PC-3 (cell line): Measurements from ENCODE around the gene MPV17L. TPM values are rescaled to one million over a fixed set of nuclear protein-coding genes. Genes with fewer than 3 reads are reported as not detected.

Experiments
- ATAC-seq: fragments of 200-7000 bp; cut with Tn5 transposase; 2 replicates; pipeline ENCODE4 v1.9.1; 2020; ENCODE audit warnings: mild to moderate bottlenecking, moderate library complexity
- BruUV-seq: library from RNA; stranded (reverse); fragments of 400-500 nt; replicated peaks from 2 replicates; lab custom pipeline; 2021; lab: Mats Ljungman, UMichigan
- CTCF ChIA-PET: fragments of 300-600 bp; sonication (Branson Sonifier 250); formaldehyde crosslinking; loops from one replicate; lab custom pipeline; 2022; ENCODE audit warnings: antibody characterized with exemption; lab: Charles Lee
- POLR2A ChIA-PET: fragments of 300-600 bp; sonication (Branson Sonifier 250); formaldehyde crosslinking; loops from one replicate; lab custom pipeline; 2022; ENCODE audit warnings: antibody characterized with exemption; ENCODE audit not compliant: unreplicated experiment; lab: Charles Lee
- DNase-seq: peaks from one replicate; pipeline ENCODE4 v3.0.0-alpha.2; 2015
- H2AFZ ChIP-seq: fragments of 300-600 bp; sonication (generic); 2 replicates; pipeline ENCODE4 v1.6.0; 2016; ENCODE audit warnings: antibody characterized with exemption, low read length
- H3F3A ChIP-seq: fragments of 300-600 bp; sonication (generic); one replicate; pipeline ENCODE4 v1.6.0; 2017; ENCODE audit warnings: antibody characterized with exemption, low read length, control low read depth, mild to moderate bottlenecking; ENCODE audit not compliant: unreplicated experiment
- H3K27ac ChIP-seq: fragments of 300-600 bp; sonication (generic); 2 replicates; pipeline ENCODE4 v1.5.1; 2016; ENCODE audit warnings: mild to moderate bottlenecking, low read length
- H3K27me3 ChIP-seq: fragments of 300-600 bp; sonication (generic); 2 replicates; pipeline ENCODE4 v1.6.1; 2016; ENCODE audit warnings: low read length, mixed read lengths
- H3K36me3 ChIP-seq: fragments of 300-600 bp; sonication (generic); 2 replicates; pipeline ENCODE4 v1.6.1; 2016; ENCODE audit warnings: low read depth, mixed run types, low read length, mixed read lengths
- H3K4me1 ChIP-seq: fragments of 300-600 bp; sonication (generic); 2 replicates; pipeline ENCODE4 v1.5.1; 2016; ENCODE audit warnings: low read length; ENCODE audit not compliant: insufficient read depth
- H3K4me2 ChIP-seq: fragments of 300-600 bp; sonication (generic); 2 replicates; pipeline ENCODE4 v1.6.0; 2016; ENCODE audit warnings: low read length
- H3K4me3 ChIP-seq: fragments of 300-600 bp; sonication (generic); 2 replicates; pipeline ENCODE4 v1.5.1; 2016; ENCODE audit warnings: mild to moderate bottlenecking, low read length, mixed read lengths
- H3K79me2 ChIP-seq: fragments of 300-600 bp; sonication (generic); 2 replicates; pipeline ENCODE4 v1.6.1; 2017; ENCODE audit warnings: low read length, mixed read lengths
- H3K9ac ChIP-seq: fragments of 300-600 bp; sonication (generic); 2 replicates; pipeline ENCODE4 v1.6.0; 2016; ENCODE audit warnings: mild to moderate bottlenecking, low read length
- H3K9me2 ChIP-seq: fragments of 300-600 bp; sonication (generic); replicated peaks from 2 replicates; pipeline ENCODE4 v1.6.1; 2016; ENCODE audit warnings: mixed run types, low read length, mixed read lengths
- H3K9me3 ChIP-seq: fragments of 300-600 bp; sonication (generic); 2 replicates; pipeline ENCODE4 v1.6.1; 2016; ENCODE audit warnings: low read length, mixed read lengths
- H4K20me1 ChIP-seq: fragments of 300-600 bp; sonication (generic); 2 replicates; pipeline ENCODE4 v1.6.1; 2016; ENCODE audit warnings: low read length, mixed read lengths
- CTCF ChIP-seq: fragments of 300-600 bp; sonication (generic); conservative IDR thresholded peaks from 2 replicates; pipeline ENCODE4 v1.5.1; 2017; ENCODE audit warnings: antibody characterized with exemption, low read depth, mild to moderate bottlenecking, low read length
- EZH2 ChIP-seq: fragments of 300-600 bp; sonication (generic); IDR thresholded peaks from one replicate; pipeline ENCODE4 v1.6.1; 2017; ENCODE audit warnings: antibody characterized with exemption, mild to moderate bottlenecking, low read length; ENCODE audit not compliant: unreplicated experiment
- EZH2phosphoT487 ChIP-seq: fragments of 300-600 bp; sonication (generic); IDR thresholded peaks from 2 replicates; pipeline ENCODE4 v1.6.1; 2018; ENCODE audit warnings: mild to moderate bottlenecking, antibody characterized with exemption, low read length, borderline replicate concordance
- intact Hi-C: fragments of 100-400 bp; cut with micrococcal nuclease; formaldehyde crosslinking; loops from 2 replicates; pipeline ENCODE4 v1.9.0; 2023
- total RNA-seq: library from RNA; depleted of rRNA; stranded (reverse); fragments of >200 nt; gene quantifications from 2 replicates; pipeline ENCODE4 v1.2.3, GENCODE V29; 2014

MPV17L gene
- total RNA-seq, 1 experiment from 2014 or later, result 6.0 TPM

GRCh38 chr16:15434079-15434424 lies 38.5 kb downstream of the MPV17L start:
- H4K20me1 ChIP-seq, result no peaks in the 10 kb centered on the region
- intact Hi-C loops, result no loop called here
- H3K27me3 ChIP-seq, result no peaks in the 10 kb centered on the region
- ChIA-PET POLR2A (no interaction called here), CTCF (no interaction called here)
- peak overlapping the region; percentile 82 for H3K4me3 ChIP-seq
- H3K79me2 ChIP-seq, result no peaks in the 10 kb centered on the region
- no TSS peak for BruUV-seq
- no peak for ATAC-seq
- peak overlapping the region; percentile 84; the same call in 1 of the 2 replicates for H2AFZ ChIP-seq
- no peaks in the 10 kb centered on the region for H3K9me2 ChIP-seq
- no peaks in the 10 kb centered on the region for H3K36me3 ChIP-seq
- H3K9me3 ChIP-seq, result no peaks in the 10 kb centered on the region
- peak overlapping the region; percentile 98 for H3K4me2 ChIP-seq
- no peak for DNase-seq
- no peak overlapping the region for H3K27ac ChIP-seq
- H3F3A ChIP-seq, result no peaks in the 10 kb centered on the region
- H3K4me1 ChIP-seq, result peaks cover under 1% of the 10 kb centered on the region; the same call in 1 of the 2 replicates
- TF ChIP-seq CTCF (no peak), EZH2phosphoT487 (no peak), EZH2 (no peak)
- no peak overlapping the region for H3K9ac ChIP-seq

GRCh38 chr16:15434425-15435215 lies 39.1 kb downstream of the MPV17L start, which contains the start of gene BMERB1:
Gene BMERB1 (plus strand): TSS chr16:15434588. CDS start chr16:15434654, 66 bp downstream.
- no TSS peak for BruUV-seq
- Histone ChIP-seq H3K79me2 (no peaks in the 10 kb centered on the region), H3K4me3 (peak within 1 kb of the TSS; percentile 82), H2AFZ (peak within 1 kb of the TSS; percentile 84), H3K27ac (no peak within 1 kb of the TSS), H4K20me1 (no peaks in the 10 kb centered on the region), H3K36me3 (no peaks in the 10 kb centered on the region), H3K9me3 (no peaks in the 10 kb centered on the region), H3K4me1 (peaks cover 6% of the 10 kb centered on the region), H3K9ac (no peak within 1 kb of the TSS), H3K9me2 (no peaks in the 10 kb centered on the region), H3K27me3 (no peaks in the 10 kb centered on the region), H3K4me2 (peak within 1 kb of the TSS; percentile 98), H3F3A (no peaks in the 10 kb centered on the region)
- no peak for TF ChIP-seq EZH2phosphoT487
- TF ChIP-seq EZH2, result no peak
- no peak for TF ChIP-seq CTCF
- DNase-seq (peak; percentile 34), ATAC-seq (peak; percentile 81)
- intact Hi-C loops, result no loop called here
- CTCF ChIA-PET, result no interaction called here
- POLR2A ChIA-PET, result no interaction called here
